ENCODE data around the gene SCFD2.
"Not testable (repeated sequence)": the region's sequence is repeated elsewhere in the genome, so short reads cannot be mapped to it uniquely, and the experiment has no call there.

The SCFD2 gene

DNA sequence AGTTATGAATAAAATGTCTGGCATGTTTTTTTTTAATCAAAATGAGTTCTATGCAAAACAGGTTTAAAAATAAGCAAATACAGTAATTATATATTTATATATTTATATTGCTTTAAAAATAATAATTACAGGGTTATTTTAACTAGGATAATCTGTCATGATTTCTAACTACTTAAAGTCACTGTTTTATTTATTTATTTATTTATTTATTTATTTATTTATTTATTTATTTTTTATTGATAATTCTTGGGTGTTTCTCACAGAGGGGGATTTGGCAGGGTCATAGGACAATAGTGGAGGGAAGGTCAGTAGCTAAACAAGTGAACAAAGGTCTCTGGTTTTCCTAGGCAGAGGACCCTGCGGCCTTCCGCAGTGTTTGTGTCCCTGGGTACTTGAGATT, 129.2 kb downstream of the SCFD2 start:
- not testable (repeated sequence) for DNase-seq

- no peak for DNase-seq
Observed at GRCh38 chr4:53235547-53235946, 130.3 kb downstream of the SCFD2 start.

GRCh38 chr4:53234669-53235068, 131.2 kb downstream of the SCFD2 start:
- no peak for DNase-seq

DNA sequence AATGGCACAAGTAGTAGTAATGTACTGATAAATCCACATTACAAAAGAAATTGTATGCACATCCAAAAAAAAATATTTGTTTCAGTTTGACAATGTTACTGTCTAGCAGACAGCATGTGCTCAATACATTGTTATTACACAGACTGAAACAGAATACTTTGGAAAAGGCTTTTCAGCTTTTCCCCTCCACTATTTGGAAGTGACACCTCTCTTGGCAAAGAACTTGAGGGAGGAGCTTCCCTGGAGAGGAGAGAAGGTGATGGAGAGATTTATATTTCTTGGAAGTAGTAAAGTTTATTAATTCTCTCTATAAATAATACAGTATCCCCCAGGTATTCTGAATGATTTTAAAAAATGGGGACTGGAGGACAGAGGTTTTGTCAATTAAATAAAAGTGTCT, 131.8 kb downstream of the SCFD2 start:
- DNase-seq: no peak

GRCh38 chr4:53233114-53233795, 132.6 kb downstream of the SCFD2 start:
- no peak for DNase-seq

- no peak for DNase-seq
Observed at GRCh38 chr4:53232371-53232770, 133.5 kb downstream of the SCFD2 start.

GRCh38 chr4:53228036-53228435, 137.8 kb downstream of the SCFD2 start:
- no peak for DNase-seq

DNA sequence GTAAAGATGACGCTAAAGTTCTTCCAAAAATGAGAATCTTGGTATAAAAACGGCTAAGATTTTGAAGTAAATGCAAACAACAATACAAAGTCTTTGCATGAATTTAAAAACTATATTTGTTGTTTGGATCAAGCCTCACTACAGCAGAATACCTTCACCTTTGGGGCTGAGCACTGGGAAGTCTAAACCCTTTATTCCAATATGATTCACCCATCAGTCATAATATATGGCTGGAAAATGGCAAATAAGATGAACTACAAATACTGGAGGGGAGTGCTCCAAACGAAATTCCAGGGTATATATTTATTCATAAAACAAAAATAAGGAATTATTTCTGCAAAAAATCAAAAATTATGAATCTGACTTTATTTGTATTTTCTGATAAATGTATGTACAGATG, 138.4 kb downstream of the SCFD2 start:
- no peak for DNase-seq

DNA sequence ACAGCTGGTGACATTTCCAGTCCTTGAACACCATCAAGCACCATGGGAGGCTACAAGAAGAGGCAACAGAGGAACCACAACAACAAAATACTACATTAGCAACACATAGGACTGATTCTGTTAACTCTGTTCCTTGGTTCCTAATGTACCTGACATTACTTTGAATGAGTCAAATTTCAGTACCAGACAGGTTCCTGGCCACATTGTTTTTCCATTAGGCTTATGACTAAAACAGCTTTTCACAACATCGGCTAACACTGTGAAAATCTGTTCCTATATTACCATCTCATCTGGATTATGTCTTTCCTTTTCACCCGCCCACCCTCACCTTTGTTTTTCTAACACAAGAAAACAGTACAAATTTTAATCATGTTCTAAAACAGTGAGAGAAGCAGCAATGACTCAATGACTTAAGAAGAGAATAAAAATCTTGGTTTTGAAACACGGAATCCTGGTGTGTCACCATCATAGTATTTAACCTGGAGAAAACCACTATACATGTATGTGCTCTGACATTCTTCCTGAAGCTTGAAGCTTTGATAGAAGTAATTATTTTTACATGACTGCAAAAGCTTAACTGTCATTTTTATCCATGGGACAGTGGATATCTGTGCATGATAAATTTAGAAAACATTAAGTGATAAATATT, 143.9 kb downstream of the SCFD2 start:
- no peak for DNase-seq

- not testable (repeated sequence) for DNase-seq
Observed at GRCh38 chr4:53219148-53219547, 146.7 kb downstream of the SCFD2 start.

DNA sequence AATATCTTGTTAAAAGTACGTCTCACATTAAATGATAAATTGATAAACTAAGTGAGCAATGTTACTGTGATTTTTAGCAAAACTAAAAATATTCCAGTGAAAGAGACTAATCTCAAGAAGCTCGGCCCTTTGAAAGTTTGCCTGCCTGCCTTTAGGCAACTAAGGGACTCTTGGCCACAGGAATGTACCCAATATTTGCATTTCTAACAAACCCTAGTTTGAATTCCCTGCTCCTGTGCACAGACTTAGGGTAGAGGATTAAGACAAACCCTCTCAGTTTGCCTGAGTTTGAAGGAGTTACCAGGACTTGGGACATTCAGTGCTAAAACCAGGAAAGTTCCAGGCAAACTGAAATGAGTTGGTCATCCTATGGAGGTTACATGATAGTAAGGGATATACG, 157.1 kb downstream of the SCFD2 start:
- no peak for DNase-seq

- DNase-seq: no peak
Observed at GRCh38 chr4:53205970-53206369, 159.9 kb downstream of the SCFD2 start.

DNA sequence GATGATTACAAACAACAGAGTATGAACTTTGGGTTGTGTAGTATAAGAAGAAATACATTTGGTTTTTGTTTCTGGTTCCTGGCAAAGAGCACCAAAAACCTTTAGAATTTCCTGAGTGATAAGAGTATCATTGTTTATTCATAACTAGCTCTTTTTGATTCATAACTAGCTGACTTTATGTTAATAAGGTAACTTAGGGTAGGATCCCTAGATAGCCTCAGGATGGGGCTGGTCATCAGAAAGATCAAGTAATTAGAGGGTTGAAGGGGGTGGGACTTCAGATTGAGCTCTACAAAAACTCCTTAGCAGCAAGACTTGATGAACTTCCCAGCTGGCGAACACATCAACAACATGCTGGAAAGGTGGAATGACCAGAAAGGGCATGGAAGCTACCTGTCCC, 166.5 kb downstream of the SCFD2 start:
- no peak for DNase-seq

DNA sequence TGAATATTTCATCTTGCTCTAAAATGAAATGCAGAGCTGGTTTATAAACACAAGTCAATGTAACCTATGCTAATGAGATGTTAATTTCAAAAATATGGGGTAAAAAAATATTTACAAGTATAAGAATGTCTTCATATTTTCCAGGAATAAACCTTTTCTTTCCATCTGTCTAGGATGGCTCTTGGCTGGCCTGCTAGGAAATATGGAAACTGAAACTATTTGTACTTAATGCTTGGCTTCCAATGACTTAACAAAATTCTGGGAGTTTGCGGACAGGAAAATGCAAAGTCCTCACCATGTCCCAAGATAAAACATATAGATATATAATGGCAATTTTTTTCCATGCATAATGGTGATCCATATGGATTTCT, 168.1 kb downstream of the SCFD2 start:
- DNase-seq: no peak

- no peak for DNase-seq
Observed at GRCh38 chr4:53196882-53197771, 168.7 kb downstream of the SCFD2 start.

GRCh38 chr4:53195815-53196661, 169.8 kb downstream of the SCFD2 start:
- DNase-seq: no peak

GRCh38 chr4:53194727-53195126, 171.1 kb downstream of the SCFD2 start:
- no peak for DNase-seq

DNA sequence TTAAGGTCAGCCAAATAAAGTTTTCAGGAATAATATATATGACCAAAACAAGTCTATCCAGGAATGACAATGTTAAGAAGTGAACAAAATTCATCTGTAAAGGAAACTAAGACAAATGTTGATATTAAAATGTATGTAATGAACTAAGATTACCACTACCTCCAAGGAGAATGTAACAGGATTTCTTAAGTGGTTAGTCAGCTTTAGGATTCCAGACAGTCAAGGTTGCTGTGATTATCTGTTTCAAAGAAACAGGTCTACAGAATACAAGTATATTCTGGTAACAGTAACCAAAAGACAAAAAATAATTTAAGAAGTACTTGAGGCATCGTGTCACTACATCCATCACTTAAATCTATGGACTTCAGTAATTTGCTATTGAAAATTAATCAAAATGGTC, 172.8 kb downstream of the SCFD2 start:
- DNase-seq: no peak

DNA sequence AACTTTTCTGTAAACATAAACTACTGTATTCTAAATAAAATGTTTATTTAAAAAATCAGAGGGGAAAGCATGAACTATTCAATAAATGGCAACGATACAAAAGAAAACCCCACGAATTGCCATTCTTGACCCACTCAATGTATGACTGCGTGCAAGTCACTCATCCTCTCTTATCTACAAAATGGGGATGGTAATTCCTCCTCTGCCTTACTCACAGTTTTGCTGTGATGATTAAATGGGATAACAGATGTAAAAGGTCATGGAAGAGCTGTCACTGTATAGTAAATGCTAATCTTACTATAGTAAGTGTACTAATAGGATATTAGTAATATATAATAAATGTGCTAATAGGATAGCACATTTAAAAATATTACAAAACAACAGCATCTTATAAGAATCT, 173.4 kb downstream of the SCFD2 start:
- no peak for DNase-seq

- DNase-seq: no peak
Observed at GRCh38 chr4:53191997-53192396, 173.9 kb downstream of the SCFD2 start.

DNA sequence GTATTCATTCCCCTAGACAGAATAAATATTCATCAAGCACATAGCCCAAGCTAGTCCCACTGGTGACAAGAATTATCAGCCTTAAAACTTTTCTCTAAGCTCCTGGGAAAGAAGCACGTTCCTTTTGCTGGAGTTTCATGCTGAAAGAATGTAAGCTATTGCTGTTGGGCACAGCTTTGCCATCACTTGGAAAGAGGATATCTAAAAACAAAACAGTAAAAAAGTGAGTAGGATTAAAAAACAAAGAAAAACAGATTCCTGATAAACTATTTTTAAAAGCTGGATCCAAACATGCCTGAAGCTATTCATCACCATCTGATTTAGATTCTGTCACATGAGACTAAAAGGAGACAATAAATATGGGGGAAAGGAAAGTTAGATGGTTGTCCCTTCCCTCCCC, 176.8 kb downstream of the SCFD2 start:
- DNase-seq: no peak

DNA sequence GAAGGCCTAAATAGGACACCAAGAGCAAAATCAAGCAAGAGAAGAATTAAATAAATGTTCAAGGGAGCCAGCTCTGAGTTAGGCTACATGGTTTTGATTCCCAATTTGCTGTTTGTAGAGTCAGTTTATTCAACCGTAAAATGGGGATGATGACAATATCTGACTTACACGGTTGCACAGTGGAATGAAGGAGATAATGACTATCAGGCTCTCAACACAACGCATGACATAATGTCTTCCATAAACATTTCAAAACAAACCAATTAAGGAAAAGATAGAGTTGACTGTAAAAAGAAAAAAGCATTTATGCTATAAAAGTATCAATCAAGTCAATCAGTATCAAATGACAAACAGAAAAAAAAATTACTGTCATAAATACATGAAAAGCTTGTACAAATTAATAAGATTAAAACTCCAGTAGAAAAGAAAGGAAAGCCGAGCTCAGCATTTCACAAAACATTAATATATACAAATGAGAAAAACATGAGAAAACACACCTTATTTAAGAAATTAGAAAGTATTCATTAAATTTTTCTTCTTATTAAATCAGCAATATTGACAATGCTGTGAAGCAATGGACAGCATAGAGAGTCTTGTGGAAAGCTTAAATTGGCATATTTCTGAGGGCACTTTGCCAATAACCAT, 179.0 kb downstream of the SCFD2 start:
- DNase-seq: no peak
